Endothelial cell of umbilical vein (primary cell): Measurements from ENCODE around the gene ABCB10. TPM values are rescaled to one million over a fixed set of nuclear protein-coding genes. Genes with fewer than 3 reads are reported as not detected.

Experiments used
- BruUV-seq: library from RNA; stranded (reverse); fragments of 400-500 nt; replicated peaks from 2 replicates; lab custom pipeline; 2021; lab: Mats Ljungman, UMichigan
- CTCF ChIA-PET: fragments of 300-600, 350-600 bp; sonication (Branson Sonifier 250); formaldehyde crosslinking; loops from one replicate; lab custom pipeline; 2021; ENCODE audit warnings: antibody characterized with exemption, inconsistent platforms; lab: Charles Lee
- POLR2A ChIA-PET: fragments of 300-600, 350-600 bp; sonication (Branson Sonifier 250); formaldehyde crosslinking; loops from one replicate; lab custom pipeline; 2021; ENCODE audit warnings: antibody characterized with exemption, inconsistent platforms; lab: Charles Lee
- DNase-seq: peaks from one replicate; pipeline ENCODE4 v3.0.0-alpha.2; 2011; ENCODE audit warnings: low read depth, low spot score
- FAIRE-seq: peaks from 2 replicates; lab custom pipeline; 2011; peaks lifted over from hg19 to GRCh38; lab: Jason Lieb, UNC
- H2AFZ ChIP-seq: 2 replicates; pipeline ENCODE4 v1.6.0; 2012; ENCODE audit warnings: low read depth, low read length, control low read depth, inconsistent platforms
- H3K27ac ChIP-seq: 2 replicates; pipeline ENCODE4 v1.5.1; 2011; ENCODE audit warnings: low read depth, mild to moderate bottlenecking, control low read depth, low read length, moderate library complexity; ENCODE audit not compliant: insufficient read depth
- H3K27me3 ChIP-seq, 2 experiments: 2 replicates each; pipeline versions ENCODE4 v1.6.0 to v1.6.1; 2011; ENCODE audit warnings: low read length in 2 of 2, mixed read lengths in 1 of 2; ENCODE audit not compliant: control insufficient read depth in 2 of 2, insufficient read depth in 2 of 2
- H3K36me3 ChIP-seq, 2 experiments: 2 replicates in 1 of 2; 3 replicates in 1 of 2; pipeline ENCODE4 v1.5.1; 2011; ENCODE audit warnings: low read length in 2 of 2, mild to moderate bottlenecking in 1 of 2, moderate library complexity in 1 of 2; ENCODE audit not compliant: control insufficient read depth in 2 of 2, insufficient read depth in 2 of 2; ENCODE audit errors: extremely low read depth in 1 of 2
- H3K4me1 ChIP-seq: 3 replicates; pipeline ENCODE4 v1.5.1; 2011; ENCODE audit warnings: mild to moderate bottlenecking, low read length; ENCODE audit not compliant: control insufficient read depth, insufficient read depth; ENCODE audit errors: extremely low read depth
- H3K4me2 ChIP-seq: 2 replicates; pipeline ENCODE4 v1.6.1; 2011; ENCODE audit warnings: low read length, control low read depth, mixed read lengths; ENCODE audit not compliant: insufficient read depth
- H3K4me3 ChIP-seq, 3 experiments: fragments of 200-600 bp in 1 of 3; sonication (generic), shearing (Covaris generic) in 1 of 3; replicated peaks in 1 of 3; 2 replicates each; pipeline ENCODE4 v1.5.1; 2011 to 2016; ENCODE audit warnings: control low read depth in 3 of 3, low read length in 3 of 3, mild to moderate bottlenecking in 2 of 3, inconsistent platforms in 1 of 3, low read depth in 1 of 3, moderate library complexity in 1 of 3; ENCODE audit not compliant: insufficient read depth in 1 of 3
- H3K79me2 ChIP-seq: 2 replicates; pipeline ENCODE4 v1.6.0; 2012; ENCODE audit warnings: low read length, inconsistent platforms; ENCODE audit not compliant: control insufficient read depth, insufficient read depth
- H3K9ac ChIP-seq: replicated peaks from 2 replicates; pipeline ENCODE3; 2011; ENCODE audit warnings: low read length, control low read depth; ENCODE audit not compliant: insufficient read depth; ENCODE audit errors: extremely low read depth
- H3K9me1 ChIP-seq: replicated peaks from 3 replicates; pipeline ENCODE4 v1.6.0; 2011; ENCODE audit warnings: mild to moderate bottlenecking, low read length; ENCODE audit not compliant: control insufficient read depth, insufficient read depth; ENCODE audit errors: extremely low read depth
- H3K9me3 ChIP-seq: replicated peaks from 2 replicates; pipeline ENCODE4 v1.5.1; 2012; ENCODE audit warnings: low read length, inconsistent platforms; ENCODE audit not compliant: control insufficient read depth, insufficient read depth
- H4K20me1 ChIP-seq: replicated peaks from 2 replicates; pipeline ENCODE3; 2011; ENCODE audit warnings: mild to moderate bottlenecking, low read length; ENCODE audit not compliant: control insufficient read depth, insufficient read depth; ENCODE audit errors: extremely low read depth
- CTCF ChIP-seq, 2 donors: IDR thresholded peaks; 1 replicate in 1 of 2; 2 replicates in 1 of 2; pipeline ENCODE4 v1.5.1; 2011; ENCODE audit warnings: low read length in 2 of 2, mild to moderate bottlenecking in 2 of 2, moderate library complexity in 2 of 2, control low read depth in 1 of 2, inconsistent platforms in 1 of 2, low read depth in 1 of 2; ENCODE audit not compliant: insufficient read depth in 1 of 2; ENCODE audit errors: extremely low read depth in 1 of 2
- EZH2 ChIP-seq: IDR thresholded peaks from 2 replicates; pipeline ENCODE4 v1.6.1; 2012; ENCODE audit warnings: borderline replicate concordance, low read depth, mild to moderate bottlenecking, moderate library complexity, low read length, inconsistent platforms; ENCODE audit not compliant: severe bottlenecking
- FOS ChIP-seq: IDR thresholded peaks from 2 replicates; pipeline ENCODE4 v1.6.1; 2011; ENCODE audit warnings: mild to moderate bottlenecking, low read length, moderate library complexity, borderline replicate concordance; ENCODE audit not compliant: insufficient read depth
- GATA2 ChIP-seq: IDR thresholded peaks from 2 replicates; pipeline ENCODE4 v1.7.0; 2011; ENCODE audit warnings: low read depth, mild to moderate bottlenecking, moderate library complexity, mixed read lengths, low read length; ENCODE audit not compliant: insufficient read length, insufficient read depth
- JUN ChIP-seq: IDR thresholded peaks from 2 replicates; pipeline ENCODE4 v1.6.1; 2011; ENCODE audit warnings: borderline replicate concordance, low read depth; ENCODE audit not compliant: insufficient read length, insufficient read depth
- MAX ChIP-seq: IDR thresholded peaks from 2 replicates; pipeline ENCODE4 v1.6.1; 2011; ENCODE audit not compliant: insufficient read depth, insufficient read length
- MYC ChIP-seq: IDR thresholded peaks from one replicate; pipeline ENCODE4 v1.6.1; 2011; ENCODE audit warnings: mild to moderate bottlenecking, low read depth, low read length
- POLR2A ChIP-seq: IDR thresholded peaks from 2 replicates; pipeline ENCODE4 v1.6.1; 2012; ENCODE audit warnings: low read depth, mild to moderate bottlenecking, control low read depth, low read length
- POLR2AphosphoS5 ChIP-seq: IDR thresholded peaks from 2 replicates; pipeline ENCODE4 v1.6.1; 2012; ENCODE audit warnings: low read depth, mild to moderate bottlenecking, control low read depth, low read length, moderate library complexity; ENCODE audit not compliant: insufficient read depth
- dilution Hi-C: fragments of 300-500 bp; cut with MboI; formaldehyde crosslinking; loops from one replicate; pipeline ENCODE4 v1.15.0; 2019; ENCODE audit warnings: low sequenced_read_pairs; ENCODE audit not compliant: extremely low pct_ligation_motif_present
- intact Hi-C: fragments of 100-400 bp; cut with micrococcal nuclease; formaldehyde crosslinking; loops from one replicate; pipeline ENCODE4 v1.10.0; 2022
- polyA plus RNA-seq, 4 experiments: library from polyadenylated mRNA; depleted of rRNA in 3 of 4; stranded (reverse) in 3 of 4; unstranded in 1 of 4; fragments of >200 nt; gene quantifications; 2 replicates each; pipeline versions ENCODE4 v1.2.1 to v1.2.3, GENCODE V29; 2011 to 2012; ENCODE audit warnings: missing spikeins in 1 of 4
- total RNA-seq: library from RNA; stranded (reverse); gene quantifications from 2 replicates; pipeline ENCODE4 v1.2.3, GENCODE V29; 2021

Gene ABCB10
- total and polyA plus RNA-seq, 2 donors (not counting 3 experiments of a cell fraction or from before 2014, with no cell fraction given) = 6.0 to 19.4 TPM

- Histone ChIP-seq H2AFZ (no peak overlapping the region), H3K4me3 (no peak overlapping the region), H4K20me1 (no peaks in the 10 kb centered on the region), H3K79me2 (peaks cover 22% of the 10 kb centered on the region), H3K4me1 (no peaks in the 10 kb centered on the region), H3K9ac (no peak overlapping the region), H3K9me3 (no peaks in the 10 kb centered on the region), H3K4me2 (no peak overlapping the region), H3K27me3 (no peaks in the 10 kb centered on the region), H3K36me3 (peaks cover 3 to 16% of the 10 kb centered on the region in 2 experiments), H3K9me1 (no peaks in the 10 kb centered on the region), H3K27ac (no peak overlapping the region)
- ChIA-PET CTCF (interaction anchor here (1.5 kb wide), 1 partner anchor 23 kb away, joined by 5 read pairs; no protein-coding TSS in a partner anchor), POLR2A (no interaction called here)
- FAIRE-seq = no peak
- TF ChIP-seq POLR2AphosphoS5 (no peak), POLR2A (no peak), FOS (no peak), GATA2 (no peak), EZH2 (no peak), MYC (no peak), MAX (no peak), JUN (no peak), CTCF (IDR thresholded peaks at IDR 0.05; ENCODE audit: extremely low read depth in 1 of 2, insufficient read depth in 1 of 2, low read depth in 1 of 2, low read length in 2 of 2) (no peak)
- no TSS peak for BruUV-seq
- dilution Hi-C loops = no loop called here
- DNase-seq = no peak
- intact Hi-C loops = no loop called here
These were observed 39.4 kb upstream of the ABCB10 start for GRCh38 chr1:229597877-229598276.
